Spleen (tissue), 11 donors: ENCODE measurements around the gene KIF5C. TPM values are rescaled to one million over a fixed set of nuclear protein-coding genes. Genes with fewer than 3 reads are reported as not detected.

Experiments
- DNase-seq: peaks from one replicate; pipeline ENCODE4 v3.0.0-alpha.2; 2020
- H3K27ac ChIP-seq, 8 donors: fragments of 200-600 bp; sonication (generic) in 7 of 8; 1 replicate in 4 of 8; 2 replicates in 4 of 8; pipeline versions ENCODE4 v1.5.0 to v1.8.0; 2016 to 2021; ENCODE audit warnings: inconsistent platforms in 4 of 8, mild to moderate bottlenecking in 4 of 8, moderate library complexity in 1 of 8
- H3K27me3 ChIP-seq, 7 donors: fragments of 200-600 bp; sonication (generic) in 6 of 7; replicated peaks in 1 of 7; 1 replicate in 4 of 7; 2 replicates in 3 of 7; pipeline versions ENCODE4 v1.5.0 to v1.8.0; 2016 to 2021; ENCODE audit warnings: inconsistent platforms in 3 of 7, mild to moderate bottlenecking in 1 of 7
- H3K36me3 ChIP-seq, 6 donors: fragments of 200-600 bp; sonication (generic) in 5 of 6; 1 replicate in 4 of 6; 2 replicates in 2 of 6; pipeline versions ENCODE4 v1.5.0 to v1.8.0; 2016 to 2021; ENCODE audit warnings: inconsistent platforms in 2 of 6
- H3K4me1 ChIP-seq, 6 donors: fragments of 200-600 bp; sonication (generic) in 5 of 6; 1 replicate in 3 of 6; 2 replicates in 3 of 6; pipeline versions ENCODE4 v1.5.0 to v1.8.0; 2016 to 2021; ENCODE audit warnings: inconsistent platforms in 3 of 6
- H3K4me3 ChIP-seq, 8 donors: fragments of 200-600 bp; sonication (generic) in 7 of 8; 1 replicate in 4 of 8; 2 replicates in 4 of 8; pipeline versions ENCODE4 v1.5.0 to v1.8.0; 2016 to 2021; ENCODE audit warnings: inconsistent platforms in 4 of 8, mild to moderate bottlenecking in 4 of 8, moderate library complexity in 2 of 8
- H3K9me3 ChIP-seq, 8 donors: fragments of 200-600 bp; sonication (generic) in 7 of 8; 1 replicate in 4 of 8; 2 replicates in 4 of 8; pipeline versions ENCODE4 v1.5.0 to v1.8.0; 2016 to 2021; ENCODE audit warnings: inconsistent platforms in 4 of 8
- CTCF ChIP-seq, 11 experiments: fragments of 200-600 bp in 7 of 11; fragments of 450-650 bp in 4 of 11; sonication (generic) in 4 of 11; IDR thresholded peaks in 8 of 11; conservative IDR thresholded peaks in 3 of 11; 1 replicate in 7 of 11; 2 replicates in 4 of 11; pipeline versions ENCODE4 v1.4.0 to v1.8.0; 2016 to 2021; ENCODE audit warnings: antibody characterized with exemption in 11 of 11, inconsistent platforms in 4 of 11, mild to moderate bottlenecking in 1 of 11
- POLR2A ChIP-seq, 3 donors: fragments of 450-650 bp; IDR thresholded peaks; one replicate each; pipeline ENCODE4 v1.5.1; 2017; ENCODE audit warnings: antibody characterized with exemption in 3 of 3, mild to moderate bottlenecking in 1 of 3
- POLR2AphosphoS5 ChIP-seq, 3 donors: sonication (generic); formaldehyde crosslinking; IDR thresholded peaks; one replicate each; pipeline ENCODE4 v1.5.1; 2017; ENCODE audit warnings: antibody characterized with exemption in 3 of 3
- WGBS, 5 donors: extraction: QIAGEN DNeasy Blood & Tissue Kit in 3 of 5; methylation state at CpG; one replicate each; pipeline versions ENCODE4 v1.1.5 to v1.1.7; 2013 to 2018; 5-methylcytosine and 5-hydroxymethylcytosine counted together
- intact Hi-C: fragments of 100-400 bp; cut with DNase I; formaldehyde crosslinking; loops from one replicate; pipeline ENCODE4 v1.15.0; 2023; ENCODE audit warnings: low total_unique reads
- polyA plus RNA-seq, 3 donors: library from polyadenylated mRNA; stranded (reverse); fragments of 200-250 nt; gene quantifications; one replicate each; pipeline ENCODE4 v1.2.1, GENCODE V29; 2013
- total RNA-seq, 7 donors: library from RNA; depleted of rRNA in 3 of 7; stranded (reverse); fragments of >200 nt in 3 of 7; fragmentation: NEBNext Ultra II Directional in 4 of 7; extraction: Animal tissue kit (Norgen Biotek cat#: 25700) in 4 of 7; gene quantifications; one replicate each; pipeline versions ENCODE4 v1.1.0 to v1.2.1, GENCODE V29; 2016 to 2021
- donor health status: healthy with polysubstance abuse.
- donor health status: DM: no; HTN: no; CAD: no; lungs with moderate emphysema.
- donor health status: DM: no; HTN: no; CAD: no.
- donor health status: Bipolar disorder and iron deficiency.
- donor health status: healthy.
- donor health status: DM: no; HTN: no; CAD: no.
- donor health status: DM: yes; HTN: yes; CAD: no.

The KIF5C gene
- total and polyA plus RNA-seq, 10 donors = 0.61 to 8.3 (median 4.3) TPM

GRCh38 chr2:149044500-149044899 lies 169.5 kb downstream of the KIF5C start:
- Histone ChIP-seq H3K27ac (no peak overlapping the region), H3K4me1 (peaks cover 0 to under 1% (median 0%) of the 10 kb centered on the region in 6 donors), H3K27me3 (peaks cover 0 to 21% (median 0%) of the 10 kb centered on the region in 7 donors), H3K9me3 (peaks cover 0 to 39% (median 36%) of the 10 kb centered on the region in 8 donors), H3K4me3 (no peak overlapping the region), H3K36me3 (no peaks in the 10 kb centered on the region)
- TF ChIP-seq CTCF (IDR thresholded peaks at IDR 0.05 in 8 of 11, conservative IDR thresholded peaks at IDR 0.05 in 3 of 11) (no peak), POLR2AphosphoS5 (IDR thresholded peaks at IDR 0.05) (no peak), POLR2A (IDR thresholded peaks at IDR 0.05) (no peak)
- 31 to 73% (median 46%) methylated on average over 1 of the region's 1 CpG for WGBS, 5 donors
- intact Hi-C loops = no loop called here
- no peak for DNase-seq

GRCh38 chr2:149047118-149047517 lies 172.1 kb downstream of the KIF5C start:
- 79 to 86% (median 82%) methylated on average over 2 of the region's 2 CpGs for WGBS, 5 donors
- Histone ChIP-seq H3K27ac (no peak overlapping the region), H3K4me1 (no peaks in the 10 kb centered on the region), H3K36me3 (no peaks in the 10 kb centered on the region), H3K4me3 (no peak overlapping the region), H3K27me3 (no peaks in the 10 kb centered on the region), H3K9me3 (peaks cover 0 to 39% (median 36%) of the 10 kb centered on the region in 8 donors)
- DNase-seq = no peak
- intact Hi-C loops = no loop called here
- TF ChIP-seq POLR2AphosphoS5 (IDR thresholded peaks at IDR 0.05) (no peak), POLR2A (IDR thresholded peaks at IDR 0.05) (no peak), CTCF (IDR thresholded peaks at IDR 0.05 in 8 of 11, conservative IDR thresholded peaks at IDR 0.05 in 3 of 11) (no peak)

GRCh38 chr2:149049142-149049541 lies 174.1 kb downstream of the KIF5C start:
- Histone ChIP-seq H3K9me3 (peaks cover 0 to 39% (median 36%) of the 10 kb centered on the region in 8 donors), H3K27me3 (peaks cover 0 to 5% (median 0%) of the 10 kb centered on the region in 7 donors), H3K4me3 (no peak overlapping the region), H3K4me1 (no peaks in the 10 kb centered on the region), H3K36me3 (no peaks in the 10 kb centered on the region), H3K27ac (no peak overlapping the region)
- intact Hi-C loops = no loop called here
- DNase-seq = no peak
- TF ChIP-seq CTCF (IDR thresholded peaks at IDR 0.05 in 8 of 11, conservative IDR thresholded peaks at IDR 0.05 in 3 of 11) = no peak
- no peak for TF ChIP-seq POLR2A (IDR thresholded peaks at IDR 0.05)
- no peak for TF ChIP-seq POLR2AphosphoS5 (IDR thresholded peaks at IDR 0.05)
- 80 to 86% (median 82%) methylated on average over 2 of the region's 2 CpGs for WGBS, 5 donors

- H3K4me1 ChIP-seq = no peaks in the 10 kb centered on the region
- TF ChIP-seq CTCF (IDR thresholded peaks at IDR 0.05 in 8 of 11, conservative IDR thresholded peaks at IDR 0.05 in 3 of 11) (no peak), POLR2AphosphoS5 (IDR thresholded peaks at IDR 0.05) (no peak), POLR2A (IDR thresholded peaks at IDR 0.05) (no peak)
- no peaks in the 10 kb centered on the region for H3K36me3 ChIP-seq
- H3K9me3 ChIP-seq = peaks cover 0 to 35% (median 31%) of the 10 kb centered on the region in 8 donors
- intact Hi-C loops = no loop called here
- 54 to 78% (median 61%) methylated on average over 6 of the region's 6 CpGs for WGBS, 5 donors
- H3K27me3 ChIP-seq = peaks cover 0 to 5% (median 0%) of the 10 kb centered on the region in 7 donors
- no peak for DNase-seq
- no peak overlapping the region for H3K4me3 ChIP-seq
- no peak overlapping the region for H3K27ac ChIP-seq
These were observed 175.2 kb downstream of the KIF5C start for GRCh38 chr2:149050188-149050587.
